GM21723 (cell line): ENCODE data around the gene BHMT2.

Experiments used
- ATAC-seq: cut with Tn5 transposase; IDR thresholded peaks from one replicate; pipeline ENCODE4 v1.9.1; 2021; ENCODE audit warnings: mild to moderate bottlenecking, moderate library complexity; ENCODE audit not compliant: unreplicated experiment

Gene BHMT2

GRCh38 chr5:79069488-79070349 is at the start of gene BHMT2, which contains the start of gene DMGDH:
Gene BHMT2 (plus strand): TSS chr5:79069767. CDS start chr5:79069783, 16 bp downstream.
Gene DMGDH (minus strand): TSS chr5:79069674. CDS start chr5:79069620, 54 bp downstream.
- no peak for ATAC-seq

GRCh38 chr5:79020861-79021561 is 48.6 kb upstream of the BHMT2 start:
- ATAC-seq, result no peak

- ATAC-seq, result no peak
Measured at GRCh38 chr5:79021753-79022152, 47.8 kb upstream of the BHMT2 start.

GRCh38 chr5:79022771-79023170 is 46.8 kb upstream of the BHMT2 start:
- no peak for ATAC-seq

- no peak for ATAC-seq
Measured at GRCh38 chr5:79023348-79023747, 46.2 kb upstream of the BHMT2 start.

- no peak for ATAC-seq
Measured at GRCh38 chr5:79023947-79024346, 45.6 kb upstream of the BHMT2 start.

GRCh38 chr5:79025054-79025472 is 44.5 kb upstream of the BHMT2 start:
- no peak for ATAC-seq

- ATAC-seq, result no peak
Measured at GRCh38 chr5:79030663-79031484, 38.7 kb upstream of the BHMT2 start.

- no peak for ATAC-seq
Measured at GRCh38 chr5:79031485-79031867, 38.1 kb upstream of the BHMT2 start.

- no peak for ATAC-seq
Measured at GRCh38 chr5:79032031-79032695, 37.4 kb upstream of the BHMT2 start.

GRCh38 chr5:79032782-79033181 is 36.8 kb upstream of the BHMT2 start:
- ATAC-seq, result no peak

- ATAC-seq, result no peak
Measured at GRCh38 chr5:79035237-79035636, 34.3 kb upstream of the BHMT2 start.

GRCh38 chr5:79036769-79037168 is 32.8 kb upstream of the BHMT2 start:
- no peak for ATAC-seq

- no peak for ATAC-seq
Measured at GRCh38 chr5:79042188-79042587, 27.4 kb upstream of the BHMT2 start.

GRCh38 chr5:79047199-79047598 is 22.4 kb upstream of the BHMT2 start:
- ATAC-seq, result no peak

- no peak for ATAC-seq
Measured at GRCh38 chr5:79048437-79048836, 21.1 kb upstream of the BHMT2 start.

GRCh38 chr5:79050498-79050897 is 19.1 kb upstream of the BHMT2 start:
- ATAC-seq, result no peak

- no peak for ATAC-seq
Measured at GRCh38 chr5:79053321-79053720, 16.2 kb upstream of the BHMT2 start.

- no peak for ATAC-seq
Measured at GRCh38 chr5:79055017-79055416, 14.6 kb upstream of the BHMT2 start.

- ATAC-seq, result no peak
Measured at GRCh38 chr5:79056847-79057246, 12.7 kb upstream of the BHMT2 start.

- no peak for ATAC-seq
Measured at GRCh38 chr5:79059674-79060073, 9.9 kb upstream of the BHMT2 start.
